BLaER1 (cell line): Measurements from ENCODE around the gene MPV17.
"Not testable (repeated sequence)": the region's sequence is repeated elsewhere in the genome, so short reads cannot be mapped to it uniquely, and the experiment has no call there.

Source experiments
- H3K27ac ChIP-seq: shearing (Covaris generic); formaldehyde crosslinking; 2 replicates; pipeline ENCODE4 v1.8.1; 2022
- H3K27me3 ChIP-seq: shearing (Covaris generic); formaldehyde crosslinking; 2 replicates; pipeline ENCODE4 v1.8.1; 2022
- H3K36me3 ChIP-seq: shearing (Covaris generic); formaldehyde crosslinking; 2 replicates; pipeline ENCODE4 v1.8.1; 2022
- H3K4me1 ChIP-seq: shearing (Covaris generic); formaldehyde crosslinking; 2 replicates; pipeline ENCODE4 v1.8.1; 2022
- H3K4me2 ChIP-seq: shearing (Covaris generic); formaldehyde crosslinking; 2 replicates; pipeline ENCODE4 v1.8.1; 2022
- H3K4me3 ChIP-seq: shearing (Covaris generic); formaldehyde crosslinking; 2 replicates; pipeline ENCODE4 v1.8.1; 2022
- H3K9ac ChIP-seq: shearing (Covaris generic); formaldehyde crosslinking; 2 replicates; pipeline ENCODE4 v1.8.1; 2022
- H3K9me3 ChIP-seq: shearing (Covaris generic); formaldehyde crosslinking; 2 replicates; pipeline ENCODE4 v1.8.1; 2022
- H4K20me1 ChIP-seq: shearing (Covaris generic); formaldehyde crosslinking; 2 replicates; pipeline ENCODE4 v1.8.1; 2022
- Cebpa-rat ChIP-seq: shearing (Covaris generic); IDR thresholded peaks from 2 replicates; pipeline ENCODE4 v1.8.1; 2022

The MPV17 gene

DNA sequence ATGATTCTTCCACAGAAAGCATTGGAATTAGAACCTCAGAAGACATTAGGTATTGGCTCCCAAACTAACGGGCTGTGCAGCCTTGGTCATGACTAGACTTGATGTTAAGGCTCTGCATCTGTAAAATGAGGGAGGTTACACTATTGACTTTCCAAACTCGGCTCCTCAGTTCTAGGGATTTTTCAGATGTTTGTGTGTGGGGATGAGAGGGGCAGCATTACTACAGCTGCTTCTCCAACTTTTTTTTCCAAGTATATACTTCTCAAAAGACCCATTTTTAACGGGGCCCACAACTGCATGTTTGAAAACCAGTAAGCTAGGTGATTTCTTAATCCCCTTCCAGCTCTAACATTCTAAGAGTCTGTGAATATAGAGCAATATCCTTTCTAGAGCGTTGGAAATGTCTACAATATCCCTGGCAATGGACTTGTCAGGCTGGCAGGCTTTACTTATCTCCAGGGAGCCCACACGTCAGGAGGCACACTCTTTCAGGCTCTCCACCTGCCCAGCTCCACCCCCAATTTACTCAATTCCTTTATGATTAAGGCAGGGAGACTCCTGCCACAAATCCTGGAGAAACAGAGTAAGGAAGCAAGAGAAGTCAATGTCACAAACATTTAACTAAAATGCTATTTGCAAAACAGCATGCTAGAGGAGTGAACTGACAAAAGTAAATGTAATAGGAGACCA is 844 bp upstream of the MPV17 start:
- H3K4me2 ChIP-seq, result peak overlapping the region; percentile 97
- peaks cover 33% of the 10 kb centered on the region for H3K4me1 ChIP-seq
- H3K27ac ChIP-seq, result peak overlapping the region; percentile 93
- no peak for TF ChIP-seq Cebpa-rat
- peaks cover 42% of the 10 kb centered on the region for H3K36me3 ChIP-seq
- H3K27me3 ChIP-seq, result no peaks in the 10 kb centered on the region
- H3K9me3 ChIP-seq, result no peaks in the 10 kb centered on the region
- H4K20me1 ChIP-seq, result no peaks in the 10 kb centered on the region
- peak overlapping the region; percentile 94 for H3K9ac ChIP-seq
- peak overlapping the region; percentile 87 for H3K4me3 ChIP-seq

DNA sequence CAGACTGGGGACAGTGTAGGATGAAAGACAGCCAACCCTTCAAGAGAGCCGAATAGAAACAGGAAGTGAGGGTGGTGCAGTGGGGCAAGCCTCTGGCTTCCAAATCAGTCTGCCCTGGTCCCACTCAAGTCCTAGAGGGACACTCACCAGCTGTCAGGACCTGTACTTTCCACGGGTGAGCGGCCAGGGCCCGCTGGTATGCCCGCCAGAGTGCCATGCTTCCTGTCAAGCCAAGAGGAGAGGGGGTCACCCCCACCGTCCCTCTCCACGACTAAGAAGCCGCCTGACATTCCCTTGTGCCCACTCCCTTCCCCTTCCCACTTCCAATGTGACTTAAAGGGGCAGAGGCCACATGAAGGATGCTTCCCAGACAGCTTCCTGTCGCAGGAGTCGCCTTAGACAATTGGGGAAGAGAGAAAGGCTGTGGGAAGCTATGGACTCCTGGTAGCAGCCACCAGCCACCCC is 564 bp downstream of the MPV17 start:
- H3K4me2 ChIP-seq, result peak overlapping the region; percentile 97
- peaks cover 37% of the 10 kb centered on the region for H3K36me3 ChIP-seq
- H3K9me3 ChIP-seq, result no peaks in the 10 kb centered on the region
- peak overlapping the region; percentile 87 for H3K4me3 ChIP-seq
- H3K27ac ChIP-seq, result peak overlapping the region; percentile 93
- 0 out of 2 replicates have a peak, but pooled peaks cover 2% of the 10 kb centered on the region for H4K20me1 ChIP-seq
- H3K9ac ChIP-seq, result peak overlapping the region; percentile 94
- H3K27me3 ChIP-seq, result no peaks in the 10 kb centered on the region
- no peak for TF ChIP-seq Cebpa-rat
- H3K4me1 ChIP-seq, result peaks cover 33% of the 10 kb centered on the region

DNA sequence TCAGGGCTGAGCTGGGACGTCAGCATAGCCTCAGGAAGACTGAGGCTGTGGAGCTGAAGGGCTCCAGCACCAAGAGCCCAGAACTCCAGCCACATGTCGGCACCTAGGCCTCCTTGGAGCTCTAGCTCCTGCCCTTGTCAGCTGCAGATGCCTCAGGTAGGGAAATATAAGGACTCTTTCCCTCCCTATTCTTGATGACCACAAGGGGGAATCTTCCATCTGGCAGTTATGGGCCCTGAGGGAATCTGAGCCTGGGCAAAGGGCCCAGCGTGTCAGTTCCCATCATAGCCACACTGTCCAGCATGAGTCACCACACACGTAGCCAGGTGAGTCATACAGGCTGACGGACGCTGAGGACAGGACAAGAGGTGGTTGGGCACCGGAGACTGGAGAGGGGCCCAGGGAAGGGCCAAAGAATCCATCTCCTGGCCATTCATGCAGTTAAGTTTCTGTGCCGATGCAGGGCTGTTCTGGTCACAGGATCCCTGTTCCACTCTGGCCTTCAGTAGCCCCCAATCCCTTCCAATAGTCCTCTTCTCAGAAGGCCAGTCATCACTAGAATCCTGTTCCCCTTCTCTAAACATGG is 1.8 kb downstream of the MPV17 start:
- H3K36me3 ChIP-seq, result peaks cover 37% of the 10 kb centered on the region
- H3K4me1 ChIP-seq, result peaks cover 33% of the 10 kb centered on the region
- TF ChIP-seq Cebpa-rat, result no peak
- no peak overlapping the region for H3K9ac ChIP-seq
- no peak overlapping the region for H3K27ac ChIP-seq
- 0 out of 2 replicates have a peak, but pooled peaks cover 12% of the 10 kb centered on the region for H4K20me1 ChIP-seq
- H3K4me2 ChIP-seq, result peak overlapping the region; percentile 97
- no peaks in the 10 kb centered on the region for H3K9me3 ChIP-seq
- H3K27me3 ChIP-seq, result no peaks in the 10 kb centered on the region
- no peak overlapping the region for H3K4me3 ChIP-seq

DNA sequence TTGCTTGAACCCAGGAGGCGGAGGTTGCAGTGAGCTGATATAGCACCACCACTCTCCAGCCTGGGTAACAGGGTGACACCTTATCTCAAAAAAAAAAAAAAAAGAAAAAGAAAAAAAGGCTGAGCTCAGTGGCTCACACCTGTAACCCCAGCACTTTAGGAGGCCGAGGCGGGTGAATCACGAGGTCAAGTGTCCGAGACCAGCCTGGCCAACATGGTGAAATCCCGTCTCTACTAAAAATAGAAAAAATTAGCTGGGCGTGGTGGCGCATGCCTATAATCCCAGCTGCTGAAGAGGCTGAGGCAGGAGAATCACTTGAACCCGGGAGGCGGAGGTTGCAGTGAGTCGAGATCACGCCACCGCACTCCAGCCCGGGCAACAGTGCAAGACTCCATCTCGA is 3.1 kb downstream of the MPV17 start:
- Histone ChIP-seq H3K36me3 (peaks cover 39% of the 10 kb centered on the region), H4K20me1 (0 out of 2 replicates have a peak, but pooled peaks cover 12% of the 10 kb centered on the region), H3K4me1 (peaks cover 33% of the 10 kb centered on the region)
- not testable (repeated sequence) for H3K4me3 ChIP-seq, H3K9me3 ChIP-seq, H3K27me3 ChIP-seq, H3K9ac ChIP-seq, H3K4me2 ChIP-seq, H3K27ac ChIP-seq

DNA sequence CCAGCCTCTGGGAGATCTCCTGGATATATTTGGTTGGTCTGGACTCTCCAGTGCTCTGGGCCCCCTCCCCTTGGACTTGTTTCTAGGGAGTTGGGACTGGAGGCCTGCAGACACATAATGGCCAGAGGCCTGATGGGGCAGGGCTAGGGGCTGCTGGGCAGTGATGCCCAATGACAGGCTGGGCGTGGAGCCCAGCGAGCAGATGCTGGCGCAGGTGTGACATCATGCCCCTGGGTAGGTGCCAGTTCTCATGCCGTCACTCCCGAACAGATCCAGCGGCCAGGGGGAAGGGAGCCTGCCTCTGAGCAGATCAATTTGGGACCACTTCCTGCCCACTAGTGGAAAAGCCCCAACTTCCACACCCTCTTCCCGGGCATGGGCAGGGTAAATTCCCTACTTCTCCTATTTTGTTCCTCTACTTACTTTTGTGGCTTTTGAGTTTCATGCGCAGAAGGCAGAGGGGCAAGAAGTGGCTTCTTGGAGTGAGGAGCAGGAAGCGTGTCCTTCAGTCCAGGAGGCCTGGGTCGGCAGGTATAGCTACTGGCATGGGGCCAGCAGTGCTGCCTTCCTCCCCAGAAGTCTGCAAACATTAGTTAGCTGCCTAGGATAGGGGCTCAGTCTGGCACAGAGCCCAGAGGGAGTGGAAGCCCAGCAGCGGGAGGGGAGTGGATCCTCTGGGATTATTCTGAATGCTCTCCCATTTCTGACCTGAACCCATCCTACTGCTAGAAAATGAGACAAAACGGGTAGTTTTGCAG is 6.1 kb downstream of the MPV17 start:
- H3K4me3 ChIP-seq, result no peak overlapping the region
- no peak for TF ChIP-seq Cebpa-rat

GRCh38 chr2:27315122-27315521 is 7.8 kb downstream of the MPV17 start:
- Histone ChIP-seq H3K4me3 (no peak overlapping the region), H3K27me3 (no peaks in the 10 kb centered on the region), H3K27ac (no peak overlapping the region), H3K4me2 (no peak overlapping the region), H3K4me1 (no peaks in the 10 kb centered on the region), H3K9me3 (no peaks in the 10 kb centered on the region), H3K36me3 (peaks cover 74% of the 10 kb centered on the region), H4K20me1 (peaks cover 12% of the 10 kb centered on the region; the same call in 1 of the 2 replicates), H3K9ac (no peak overlapping the region)
- TF ChIP-seq Cebpa-rat, result no peak

More for the DNA sequence above, 6.1 kb downstream of the MPV17 start:
- H3K9ac ChIP-seq, result no peak overlapping the region
- H3K36me3 ChIP-seq, result peaks cover 59% of the 10 kb centered on the region
- H3K4me2 ChIP-seq, result no peak overlapping the region
- H3K27ac ChIP-seq, result no peak overlapping the region
- H4K20me1 ChIP-seq, result peaks cover 12% of the 10 kb centered on the region; the same call in 1 of the 2 replicates
- no peaks in the 10 kb centered on the region for H3K9me3 ChIP-seq
- H3K27me3 ChIP-seq, result no peaks in the 10 kb centered on the region
- peaks cover 14% of the 10 kb centered on the region for H3K4me1 ChIP-seq

- Histone ChIP-seq H3K4me2 (no peak overlapping the region), H3K36me3 (peaks cover 78% of the 10 kb centered on the region), H3K27ac (no peak overlapping the region), H3K9me3 (no peaks in the 10 kb centered on the region), H3K9ac (no peak overlapping the region), H4K20me1 (peaks cover 12% of the 10 kb centered on the region; the same call in 1 of the 2 replicates), H3K27me3 (no peaks in the 10 kb centered on the region), H3K4me1 (no peaks in the 10 kb centered on the region), H3K4me3 (no peak overlapping the region)
- no peak for TF ChIP-seq Cebpa-rat
These were observed 8.2 kb downstream of the MPV17 start for GRCh38 chr2:27314709-27315108.

DNA sequence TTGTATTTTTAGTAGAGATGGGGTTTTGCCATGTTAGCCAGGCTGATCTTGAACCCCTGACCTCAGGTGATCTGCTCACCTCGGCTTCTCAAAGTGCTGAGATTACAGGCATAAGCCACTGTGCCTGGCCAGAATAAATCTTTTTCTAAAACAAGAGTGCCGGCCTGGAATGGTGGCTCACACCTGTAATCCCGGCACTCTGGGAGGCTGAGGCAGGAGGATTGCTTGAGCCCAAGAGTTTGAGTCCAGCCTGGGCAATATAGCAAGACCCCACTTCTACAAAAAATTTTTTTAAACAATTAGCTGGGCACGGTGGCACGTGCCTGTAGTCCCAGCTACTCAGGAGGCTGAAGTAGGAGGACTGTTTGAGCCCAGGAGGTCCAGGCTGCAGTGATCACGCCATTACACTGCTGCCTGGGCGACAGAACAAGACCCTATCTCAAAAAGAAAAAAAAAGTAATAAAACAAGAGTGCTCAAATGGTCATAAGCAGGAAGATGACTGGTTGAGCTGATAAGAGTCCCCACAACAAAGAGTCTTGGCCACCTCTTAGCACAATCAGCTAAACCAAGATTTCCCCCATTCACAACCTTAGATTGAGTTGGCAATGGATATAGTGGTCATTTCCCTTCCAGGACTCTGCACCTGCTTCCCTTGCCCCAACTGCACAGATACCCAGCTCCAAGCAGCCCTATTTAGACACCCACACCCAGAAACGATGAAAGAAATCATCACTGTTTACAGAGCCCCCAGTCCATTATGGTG is 8.8 kb downstream of the MPV17 start:
- no peak for TF ChIP-seq Cebpa-rat
- no peak overlapping the region for H3K9ac ChIP-seq
- H4K20me1 ChIP-seq, result peaks cover 12% of the 10 kb centered on the region; the same call in 1 of the 2 replicates
- H3K4me1 ChIP-seq, result no peaks in the 10 kb centered on the region
- H3K4me2 ChIP-seq, result no peak overlapping the region
- H3K4me3 ChIP-seq, result no peak overlapping the region
- H3K36me3 ChIP-seq, result peaks cover 83% of the 10 kb centered on the region
- no peaks in the 10 kb centered on the region for H3K9me3 ChIP-seq
- H3K27me3 ChIP-seq, result no peaks in the 10 kb centered on the region
- no peak overlapping the region for H3K27ac ChIP-seq

GRCh38 chr2:27312152-27312551 is 10.7 kb downstream of the MPV17 start:
- H3K9me3 ChIP-seq, result no peaks in the 10 kb centered on the region
- peaks cover 87% of the 10 kb centered on the region for H3K36me3 ChIP-seq
- TF ChIP-seq Cebpa-rat, result no peak
- H3K4me1 ChIP-seq, result no peaks in the 10 kb centered on the region
- no peak overlapping the region for H3K4me2 ChIP-seq
- H3K4me3 ChIP-seq, result no peak overlapping the region
- H3K27ac ChIP-seq, result no peak overlapping the region
- peaks cover 11% of the 10 kb centered on the region for H3K27me3 ChIP-seq
- H3K9ac ChIP-seq, result no peak overlapping the region
- peaks cover 21% of the 10 kb centered on the region; the same call in 1 of the 2 replicates for H4K20me1 ChIP-seq
